Naive thymus-derived CD4-positive, alpha-beta T cell (primary cell): ENCODE measurements around the gene IFI16. TPM values are rescaled to one million over a fixed set of nuclear protein-coding genes. Genes with fewer than 3 reads are reported as not detected.
"Not testable (repeated sequence)": the region's sequence is repeated elsewhere in the genome, so short reads cannot be mapped to it uniquely, and the experiment has no call there.

ENCODE experiments used
- ATAC-seq: fragments of 150-1000 bp; cut with Tn5 transposase; 2 replicates; pipeline ENCODE4 v1.10.0; 2021; ENCODE audit warnings: mild to moderate bottlenecking, moderate library complexity
- CTCF ChIA-PET: fragments of 350-600 bp; sonication (Branson Sonifier 250); formaldehyde crosslinking; loops from one replicate; lab custom pipeline; 2021; ENCODE audit warnings: antibody characterized with exemption; lab: Charles Lee
- POLR2A ChIA-PET: fragments of 350-600 bp; sonication (Branson Sonifier 250); formaldehyde crosslinking; loops from one replicate; lab custom pipeline; 2021; ENCODE audit warnings: antibody characterized with exemption, inconsistent platforms; lab: Charles Lee
- DNase-seq, 9 donors: peaks; one replicate each; pipeline versions ENCODE4 v3.0.0 to v3.0.0-alpha.2; 2020 to 2022; ENCODE audit warnings: mixed read lengths in 1 of 9
- H3K27ac ChIP-seq: one replicate; pipeline ENCODE4 v1.7.0; 2013; ENCODE audit warnings: mild to moderate bottlenecking, low read depth, low read length, moderate library complexity
- H3K27me3 ChIP-seq, 2 donors: one replicate each; pipeline ENCODE4 v1.7.0; 2013; ENCODE audit warnings: low read length in 2 of 2, mild to moderate bottlenecking in 2 of 2, moderate library complexity in 2 of 2; ENCODE audit not compliant: control insufficient read depth in 2 of 2, insufficient read depth in 2 of 2
- H3K36me3 ChIP-seq, 3 experiments: 1 replicate in 2 of 3; 2 replicates in 1 of 3; pipeline ENCODE4 v1.7.0; 2013; ENCODE audit warnings: low read length in 3 of 3, mild to moderate bottlenecking in 3 of 3, moderate library complexity in 1 of 3; ENCODE audit not compliant: insufficient read depth in 3 of 3, control insufficient read depth in 2 of 3
- H3K4me1 ChIP-seq, 2 donors: one replicate each; pipeline ENCODE4 v1.7.0; 2013; ENCODE audit warnings: low read length in 2 of 2, mild to moderate bottlenecking in 2 of 2, moderate library complexity in 1 of 2; ENCODE audit not compliant: control insufficient read depth in 2 of 2, insufficient read depth in 2 of 2
- H3K4me3 ChIP-seq: 2 replicates; pipeline ENCODE4 v1.7.0; 2013; ENCODE audit warnings: mild to moderate bottlenecking, low read length
- H3K9me3 ChIP-seq, 3 experiments: 1 replicate in 2 of 3; 2 replicates in 1 of 3; pipeline ENCODE4 v1.7.0; 2013; ENCODE audit warnings: low read length in 3 of 3; ENCODE audit not compliant: control insufficient read depth in 2 of 3
- H3K27ac Mint-ChIP-seq, 9 donors: one replicate each; pipeline ENCODE4 v1.8.0; 2020 to 2022; ENCODE audit warnings: mixed read lengths in 9 of 9, mild to moderate bottlenecking in 8 of 9, moderate library complexity in 5 of 9, inconsistent platforms in 2 of 9
- H3K27me3 Mint-ChIP-seq, 5 donors: one replicate each; pipeline ENCODE4 v1.8.0; 2021 to 2022; ENCODE audit warnings: mixed read lengths in 5 of 5, mild to moderate bottlenecking in 1 of 5
- H3K36me3 Mint-ChIP-seq, 5 donors: one replicate each; pipeline ENCODE4 v1.8.0; 2020 to 2022; ENCODE audit warnings: mixed read lengths in 5 of 5, mild to moderate bottlenecking in 3 of 5, inconsistent platforms in 1 of 5
- H3K4me1 Mint-ChIP-seq, 7 donors: one replicate each; pipeline ENCODE4 v1.8.0; 2020 to 2022; ENCODE audit warnings: mixed read lengths in 7 of 7, mild to moderate bottlenecking in 3 of 7, inconsistent platforms in 1 of 7
- H3K4me3 Mint-ChIP-seq, 10 donors: one replicate each; pipeline ENCODE4 v1.8.0; 2020 to 2022; ENCODE audit warnings: mild to moderate bottlenecking in 10 of 10, mixed read lengths in 10 of 10, moderate library complexity in 6 of 10, inconsistent platforms in 2 of 10
- H3K9me3 Mint-ChIP-seq, 11 donors: one replicate each; pipeline ENCODE4 v1.8.0; 2020 to 2022; ENCODE audit warnings: mixed read lengths in 11 of 11, mild to moderate bottlenecking in 4 of 11, inconsistent platforms in 1 of 11, moderate library complexity in 1 of 11
- intact Hi-C, 2 donors: fragments of 100-400 bp; cut with micrococcal nuclease; formaldehyde crosslinking; loops; one replicate each; pipeline ENCODE4 v1.15.1; 2023
- polyA plus RNA-seq, 2 donors: library from polyadenylated mRNA; unstranded; fragments of 300-500 nt; fragmentation: Illumina TruSeq; gene quantifications; one replicate each; pipeline ENCODE4 v1.2.3, GENCODE V29; 2021
- total RNA-seq, 6 experiments: library from RNA in 5 of 6; stranded (reverse) in 5 of 6; gene quantifications; 1 replicate in 5 of 6; 2 replicates in 1 of 6; pipeline ENCODE4 v1.2.3 and lab custom pipeline; 2021 to 2026

IFI16 gene
- total and polyA plus RNA-seq, 7 experiments from 2014 or later = 42.4 to 307 (median 93.9) TPM

- H3K4me1 ChIP-seq = peaks cover 17 to 20% of the 10 kb centered on the region in 2 donors
- Mint-ChIP-seq H3K27ac (peak overlapping the region; percentile 92 to 99 (median 96)), H3K9me3 (peaks cover 0 to 7% (median 0%) of the 10 kb centered on the region in 11 donors), H3K4me3 (peak overlapping the region; percentile 85 to 98 (median 92)), H3K27me3 (no peaks in the 10 kb centered on the region), H3K36me3 (peaks cover 0 to 44% (median 0%) of the 10 kb centered on the region in 5 donors), H3K4me1 (peaks cover 26 to 54% (median 44%) of the 10 kb centered on the region in 7 donors)
- no peaks in the 10 kb centered on the region for H3K36me3 ChIP-seq
- intact Hi-C loops = loop anchor here (1.0 to 5.0 kb wide), 6 partner anchors 9 to 1871 kb away; partner anchors contain the start of genes ETV3 (in 1 of the 2) and PYHIN1 (in 1 of the 2)
- no peaks in the 10 kb centered on the region for H3K9me3 ChIP-seq
- peak in 8 of 9 donors; percentile 27 to 62 (median 50) for DNase-seq
- ChIA-PET POLR2A (interaction anchor here (0.6 to 1.2 kb wide), 4 partner anchors 11 to 22 kb away, joined by 3 read pairs; no protein-coding TSS in a partner anchor), CTCF (no interaction called here)
- no peaks in the 10 kb centered on the region for H3K27me3 ChIP-seq
- H3K27ac ChIP-seq = peak overlapping the region; percentile 87
- peak overlapping the region; percentile 86 for H3K4me3 ChIP-seq
- ATAC-seq = peak; percentile 70
Measured at GRCh38 chr1:159008744-159009188, 941 bp upstream of the IFI16 start.

- H3K27ac ChIP-seq = peak overlapping the region; percentile 87
- H3K27me3 ChIP-seq = no peaks in the 10 kb centered on the region
- POLR2A ChIA-PET = interaction anchor here (0.6 to 1.7 kb wide), 6 partner anchors 11 to 79 kb away, joined by 3 to 7 read pairs (median 3); no protein-coding TSS in a partner anchor
- Mint-ChIP-seq H3K27me3 (no peaks in the 10 kb centered on the region), H3K4me3 (peak overlapping the region; percentile 85 to 98 (median 92)), H3K27ac (peak overlapping the region; percentile 92 to 99 (median 96)), H3K9me3 (peaks cover 0 to 7% (median 0%) of the 10 kb centered on the region in 11 donors), H3K4me1 (peaks cover 31 to 59% (median 49%) of the 10 kb centered on the region in 7 donors), H3K36me3 (peaks cover 0 to 49% (median 4%) of the 10 kb centered on the region in 5 donors)
- H3K4me1 ChIP-seq = peaks cover 22% of the 10 kb centered on the region in 2 donors
- intact Hi-C loops = loop anchor here in 1 of 2 donors (1.0 to 5.0 kb wide), 3 partner anchors 11 to 1872 kb away; partner anchors contain the start of genes ETV3 and PYHIN1
- CTCF ChIA-PET = no interaction called here
- DNase-seq (no peak), ATAC-seq (peak; percentile 16)
- peak overlapping the region; percentile 86 for H3K4me3 ChIP-seq
- no peaks in the 10 kb centered on the region for H3K36me3 ChIP-seq
- H3K9me3 ChIP-seq = no peaks in the 10 kb centered on the region
Measured at GRCh38 chr1:159009287-159009686, 420 bp upstream of the IFI16 start.

- H3K36me3 Mint-ChIP-seq = peaks cover 1 to 59% (median 14%) of the 10 kb centered on the region in 5 donors
- no peaks in the 10 kb centered on the region for H3K27me3 Mint-ChIP-seq
- peak overlapping the region; percentile 87 for H3K27ac ChIP-seq
- H3K27me3 ChIP-seq = no peaks in the 10 kb centered on the region
- ChIA-PET POLR2A (interaction anchor here (1.2 to 1.7 kb wide), 3 partner anchors 12 to 80 kb away, joined by 3 to 7 read pairs (median 5); no protein-coding TSS in a partner anchor), CTCF (interaction anchor here (0.6 to 1.0 kb wide), 2 partner anchors 19 to 763 kb away, joined by 3 to 5 read pairs; no protein-coding TSS in a partner anchor)
- H3K9me3 Mint-ChIP-seq = peaks cover 0 to 7% (median 0%) of the 10 kb centered on the region in 11 donors
- intact Hi-C loops = loop anchor here (2.0 to 5.0 kb wide), 4 partner anchors 42 to 1252 kb away; partner anchors contain the start of gene DCAF8 (in 1 of the 2)
- no peaks in the 10 kb centered on the region for H3K9me3 ChIP-seq
- H3K4me1 ChIP-seq = peaks cover 32 to 33% of the 10 kb centered on the region in 2 donors
- peaks cover 41 to 70% (median 60%) of the 10 kb centered on the region in 7 donors for H3K4me1 Mint-ChIP-seq
- H3K4me3 Mint-ChIP-seq = peak overlapping the region; percentile 85 to 98 (median 92)
- H3K4me3 ChIP-seq = peak overlapping the region; percentile 86
- H3K36me3 ChIP-seq = no peaks in the 10 kb centered on the region
- ATAC-seq (no peak), DNase-seq (peak in 1 of 9 donors; percentile 12)
- peak overlapping the region; percentile 92 to 99 (median 96) for H3K27ac Mint-ChIP-seq
Measured at GRCh38 chr1:159010391-159010790, 684 bp downstream of the IFI16 start.

- CTCF ChIA-PET = interaction anchor here (0.7 kb wide), 1 partner anchor 20 kb away, joined by 4 read pairs; no protein-coding TSS in a partner anchor
- Mint-ChIP-seq H3K4me3 (peak overlapping the region; percentile 85 to 98 (median 92)), H3K36me3 (peaks cover 6 to 63% (median 19%) of the 10 kb centered on the region in 5 donors), H3K27ac (peak overlapping the region; percentile 92 to 99 (median 96)), H3K4me1 (peaks cover 47 to 76% (median 65%) of the 10 kb centered on the region in 7 donors)
- POLR2A ChIA-PET = interaction anchor here (1.7 kb wide), 1 partner anchor 13 kb away, joined by 7 read pairs; no protein-coding TSS in a partner anchor
- not testable (repeated sequence) for H3K9me3 Mint-ChIP-seq, H3K9me3 ChIP-seq, DNase-seq, H3K27me3 ChIP-seq, H3K27me3 Mint-ChIP-seq, ATAC-seq, H3K36me3 ChIP-seq
- Histone ChIP-seq H3K4me3 (peak overlapping the region; percentile 86), H3K4me1 (peaks cover 38 to 40% of the 10 kb centered on the region in 2 donors), H3K27ac (peak overlapping the region; percentile 87)
- intact Hi-C loops = loop anchor here (2.0 to 5.0 kb wide), 4 partner anchors 41 to 1251 kb away; partner anchors contain the start of gene DCAF8 (in 1 of the 2)
Measured at GRCh38 chr1:159011001-159011400, 1.3 kb downstream of the IFI16 start.

GRCh38 chr1:159011751-159012150 lies 2.0 kb downstream of the IFI16 start:
- no peaks in the 10 kb centered on the region for H3K27me3 Mint-ChIP-seq

GRCh38 chr1:159012495-159012894 lies 2.8 kb downstream of the IFI16 start:
- ChIA-PET POLR2A (interaction anchor here (0.9 to 1.1 kb wide), 2 partner anchors 78 to 913 kb away, joined by 3 read pairs; partner anchors contain the start of gene TAGLN2), CTCF (no interaction called here)
- Histone ChIP-seq H3K27me3 (no peaks in the 10 kb centered on the region), H3K36me3 (peaks cover 7 to 18% (median 11%) of the 10 kb centered on the region in 3 experiments), H3K9me3 (no peaks in the 10 kb centered on the region), H3K27ac (peak overlapping the region; percentile 87), H3K4me3 (peak overlapping the region; percentile 67), H3K4me1 (peaks cover 38 to 40% of the 10 kb centered on the region in 2 donors)
- Mint-ChIP-seq H3K27me3 (no peaks in the 10 kb centered on the region), H3K27ac (peak overlapping the region; percentile 85 to 97 (median 91)), H3K4me1 (peaks cover 49 to 76% (median 68%) of the 10 kb centered on the region in 7 donors), H3K9me3 (peaks cover 0 to 3% (median 0%) of the 10 kb centered on the region in 11 donors), H3K4me3 (peak overlapping the region; percentile 82 to 100 (median 92)), H3K36me3 (peaks cover 11 to 65% (median 30%) of the 10 kb centered on the region in 5 donors)
- intact Hi-C loops = loop anchor here (2.0 to 5.0 kb wide), 4 partner anchors 14 to 1250 kb away; partner anchors contain the start of gene DCAF8 (in 1 of the 2)
- ATAC-seq (peak; percentile 52), DNase-seq (peak in 7 of 9 donors; percentile 37 to 58 (median 58))

More at GRCh38 chr1:159011751-159012150, 2.0 kb downstream of the IFI16 start:
- Histone ChIP-seq H3K27ac (peak overlapping the region; percentile 87), H3K4me3 (peak overlapping the region; percentile 24), H3K27me3 (no peaks in the 10 kb centered on the region), H3K9me3 (no peaks in the 10 kb centered on the region), H3K4me1 (peaks cover 40 to 42% of the 10 kb centered on the region in 2 donors), H3K36me3 (peaks cover 7 to 13% (median 8%) of the 10 kb centered on the region in 3 experiments)
- POLR2A ChIA-PET = interaction anchor here (1.1 kb wide), 1 partner anchor 914 kb away, joined by 3 read pairs; the partner anchor contains the start of gene TAGLN2
- CTCF ChIA-PET = no interaction called here
- intact Hi-C loops = loop anchor here (2.0 to 5.0 kb wide), 5 partner anchors 15 to 1251 kb away; partner anchors contain the start of gene DCAF8 (in 1 of the 2)
- Mint-ChIP-seq H3K36me3 (peaks cover 9 to 64% (median 26%) of the 10 kb centered on the region in 5 donors), H3K4me1 (peaks cover 50 to 79% (median 70%) of the 10 kb centered on the region in 7 donors), H3K9me3 (peaks cover 0 to 3% (median 0%) of the 10 kb centered on the region in 11 donors), H3K27ac (peak overlapping the region; percentile 38 to 97 (median 88)), H3K4me3 (peak overlapping the region; percentile 82 to 100 (median 92))
- ATAC-seq = no peak
- DNase-seq = no peak
